ENCODE data around the gene CLEC10A. TPM values are rescaled to one million over a fixed set of nuclear protein-coding genes. Genes with fewer than 3 reads are reported as not detected.
A peak's percentile ranks its signal among the peaks of the same experiment; 100 is the strongest.

Gene CLEC10A
- total and polyA plus RNA-seq, 2 experiments from 2014 or later = not detected

DNA sequence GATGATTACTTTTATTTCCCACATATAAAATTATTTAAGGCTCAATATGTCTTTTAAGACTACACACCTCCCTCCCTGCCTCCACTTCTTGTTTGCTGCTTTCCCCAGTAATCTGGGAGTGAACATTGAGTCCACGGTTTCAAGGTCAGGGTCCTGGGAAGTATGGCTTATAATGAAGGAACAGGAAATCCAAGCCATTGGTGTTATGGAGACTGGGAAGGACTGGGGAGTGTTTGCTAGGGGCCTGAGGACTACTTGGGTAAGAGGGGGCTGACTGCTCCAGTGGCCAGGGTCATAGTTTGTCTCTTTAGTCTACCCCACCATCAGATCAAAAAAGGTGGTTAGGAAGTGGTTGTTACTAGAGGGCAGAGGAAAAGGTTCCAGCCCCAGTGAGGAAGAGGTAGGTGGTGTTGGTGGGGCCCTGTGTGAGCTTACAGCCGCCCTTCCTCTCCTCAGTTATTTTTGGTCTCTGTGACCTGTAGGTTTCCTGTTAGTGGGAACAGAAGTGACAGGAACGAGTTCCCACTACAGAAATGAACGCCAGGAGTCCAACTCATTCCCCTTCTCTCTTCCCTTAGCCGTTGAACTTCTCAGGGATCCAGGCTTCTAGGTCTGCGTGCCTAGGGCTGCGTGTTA is 45.0 kb downstream of the CLEC10A start:
- peak overlapping the region; percentile 99 for H3K4me2 ChIP-seq
- Mint-ChIP-seq H3K4me3 (peak overlapping the region; percentile 92), H3K9me3 (0 out of 3 replicates have a peak, but pooled peaks cover 3% of the 10 kb centered on the region), H3K36me3 (ENCODE audit: low read depth) (peaks cover 6% of the 10 kb centered on the region), H3K27me3 (ENCODE audit: insufficient read depth, low read depth, poor library complexity) (peaks cover 10% of the 10 kb centered on the region), H3K27ac (peak overlapping the region; percentile 71), H3K4me1 (peaks cover 17% of the 10 kb centered on the region)
- TF ChIP-seq, protein P1, sequence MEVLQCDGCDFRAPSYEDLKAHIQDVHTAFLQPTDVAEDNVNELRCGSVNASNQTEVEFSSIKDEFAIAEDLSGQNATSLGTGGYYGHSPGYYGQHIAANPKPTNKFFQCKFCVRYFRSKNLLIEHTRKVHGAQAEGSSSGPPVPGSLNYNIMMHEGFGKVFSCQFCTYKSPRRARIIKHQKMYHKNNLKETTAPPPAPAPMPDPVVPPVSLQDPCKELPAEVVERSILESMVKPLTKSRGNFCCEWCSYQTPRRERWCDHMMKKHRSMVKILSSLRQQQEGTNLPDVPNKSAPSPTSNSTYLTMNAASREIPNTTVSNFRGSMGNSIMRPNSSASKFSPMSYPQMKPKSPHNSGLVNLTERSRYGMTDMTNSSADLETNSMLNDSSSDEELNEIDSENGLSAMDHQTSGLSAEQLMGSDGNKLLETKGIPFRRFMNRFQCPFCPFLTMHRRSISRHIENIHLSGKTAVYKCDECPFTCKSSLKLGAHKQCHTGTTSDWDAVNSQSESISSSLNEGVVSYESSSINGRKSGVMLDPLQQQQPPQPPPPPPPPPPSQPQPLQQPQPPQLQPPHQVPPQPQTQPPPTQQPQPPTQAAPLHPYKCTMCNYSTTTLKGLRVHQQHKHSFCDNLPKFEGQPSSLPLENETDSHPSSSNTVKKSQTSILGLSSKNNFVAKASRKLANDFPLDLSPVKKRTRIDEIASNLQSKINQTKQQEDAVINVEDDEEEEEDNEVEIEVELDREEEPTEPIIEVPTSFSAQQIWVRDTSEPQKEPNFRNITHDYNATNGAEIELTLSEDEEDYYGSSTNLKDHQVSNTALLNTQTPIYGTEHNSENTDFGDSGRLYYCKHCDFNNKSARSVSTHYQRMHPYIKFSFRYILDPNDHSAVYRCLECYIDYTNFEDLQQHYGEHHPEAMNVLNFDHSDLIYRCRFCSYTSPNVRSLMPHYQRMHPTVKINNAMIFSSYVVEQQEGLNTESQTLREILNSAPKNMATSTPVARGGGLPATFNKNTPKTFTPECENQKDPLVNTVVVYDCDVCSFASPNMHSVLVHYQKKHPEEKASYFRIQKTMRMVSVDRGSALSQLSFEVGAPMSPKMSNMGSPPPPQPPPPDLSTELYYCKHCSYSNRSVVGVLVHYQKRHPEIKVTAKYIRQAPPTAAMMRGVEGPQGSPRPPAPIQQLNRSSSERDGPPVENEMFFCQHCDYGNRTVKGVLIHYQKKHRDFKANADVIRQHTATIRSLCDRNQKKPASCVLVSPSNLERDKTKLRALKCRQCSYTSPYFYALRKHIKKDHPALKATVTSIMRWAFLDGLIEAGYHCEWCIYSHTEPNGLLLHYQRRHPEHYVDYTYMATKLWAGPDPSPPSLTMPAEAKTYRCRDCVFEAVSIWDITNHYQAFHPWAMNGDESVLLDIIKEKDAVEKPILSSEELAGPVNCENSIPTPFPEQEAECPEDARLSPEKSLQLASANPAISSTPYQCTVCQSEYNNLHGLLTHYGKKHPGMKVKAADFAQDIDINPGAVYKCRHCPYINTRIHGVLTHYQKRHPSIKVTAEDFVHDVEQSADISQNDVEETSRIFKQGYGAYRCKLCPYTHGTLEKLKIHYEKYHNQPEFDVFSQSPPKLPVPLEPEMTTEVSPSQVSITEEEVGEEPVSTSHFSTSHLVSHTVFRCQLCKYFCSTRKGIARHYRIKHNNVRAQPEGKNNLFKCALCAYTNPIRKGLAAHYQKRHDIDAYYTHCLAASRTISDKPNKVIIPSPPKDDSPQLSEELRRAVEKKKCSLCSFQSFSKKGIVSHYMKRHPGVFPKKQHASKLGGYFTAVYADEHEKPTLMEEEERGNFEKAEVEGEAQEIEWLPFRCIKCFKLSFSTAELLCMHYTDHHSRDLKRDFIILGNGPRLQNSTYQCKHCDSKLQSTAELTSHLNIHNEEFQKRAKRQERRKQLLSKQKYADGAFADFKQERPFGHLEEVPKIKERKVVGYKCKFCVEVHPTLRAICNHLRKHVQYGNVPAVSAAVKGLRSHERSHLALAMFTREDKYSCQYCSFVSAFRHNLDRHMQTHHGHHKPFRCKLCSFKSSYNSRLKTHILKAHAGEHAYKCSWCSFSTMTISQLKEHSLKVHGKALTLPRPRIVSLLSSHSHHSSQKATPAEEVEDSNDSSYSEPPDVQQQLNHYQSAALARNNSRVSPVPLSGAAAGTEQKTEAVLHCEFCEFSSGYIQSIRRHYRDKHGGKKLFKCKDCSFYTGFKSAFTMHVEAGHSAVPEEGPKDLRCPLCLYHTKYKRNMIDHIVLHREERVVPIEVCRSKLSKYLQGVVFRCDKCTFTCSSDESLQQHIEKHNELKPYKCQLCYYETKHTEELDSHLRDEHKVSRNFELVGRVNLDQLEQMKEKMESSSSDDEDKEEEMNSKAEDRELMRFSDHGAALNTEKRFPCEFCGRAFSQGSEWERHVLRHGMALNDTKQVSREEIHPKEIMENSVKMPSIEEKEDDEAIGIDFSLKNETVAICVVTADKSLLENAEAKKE (CRISPR knock-in tag; IDR thresholded peaks at IDR 0.05) = no peak
- peak overlapping the region; percentile 97 for H3K4me3 ChIP-seq
- peak overlapping the region; percentile 66; the same call in 1 of the 2 replicates for H3K27ac ChIP-seq (ENCODE audit: low read depth)
- H3K36me3 ChIP-seq (ENCODE audit: insufficient read depth) = no peaks in the 10 kb centered on the region
- peak overlapping the region; percentile 94 for H2AFZ ChIP-seq
- DNase-seq (ENCODE audit: low spot score) (no peak), ATAC-seq (no peak)
- no peaks in the 10 kb centered on the region; the same call in 1 of the 2 replicates for H4K20me1 ChIP-seq (replicated peaks; ENCODE audit: insufficient read depth)
- H3F3A ChIP-seq (replicated peaks; ENCODE audit: low read depth) = peaks cover 8% of the 10 kb centered on the region; the same call in 1 of the 2 replicates
- no peaks in the 10 kb centered on the region for H3K9me2 ChIP-seq (ENCODE audit: insufficient read depth)
- peaks cover 10% of the 10 kb centered on the region for H3K4me1 ChIP-seq (ENCODE audit: insufficient read depth)
- no peaks in the 10 kb centered on the region for H3K79me2 ChIP-seq (replicated peaks; ENCODE audit: insufficient read depth)
- H3K27me3 ChIP-seq (ENCODE audit: insufficient read depth) = no peaks in the 10 kb centered on the region; the same call in 1 of the 2 replicates

DNA sequence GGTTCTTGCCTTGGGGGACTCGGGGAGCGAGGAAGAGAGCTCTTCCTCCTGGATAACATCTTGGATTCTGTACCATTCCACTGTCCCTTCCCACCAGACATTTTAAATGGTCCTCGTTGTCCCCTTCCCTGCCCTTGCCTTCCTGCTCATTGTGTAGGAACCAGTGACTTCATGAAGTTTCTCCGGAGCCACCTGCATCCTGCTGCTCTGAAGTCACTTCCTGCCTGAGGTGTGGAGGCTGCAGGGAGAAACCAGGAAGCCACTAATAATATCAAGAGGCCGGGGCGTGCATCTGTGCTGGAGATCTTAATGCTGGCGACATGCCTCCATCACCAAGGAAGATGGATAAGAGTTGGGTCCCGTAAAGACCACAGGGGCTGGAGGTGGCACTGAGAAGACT is 50.4 kb downstream of the CLEC10A start:
- Histone ChIP-seq H3K9me2 (ENCODE audit: insufficient read depth) (no peaks in the 10 kb centered on the region), H2AFZ (no peak overlapping the region), H3K27ac (ENCODE audit: low read depth) (no peak overlapping the region), H3K79me2 (replicated peaks; ENCODE audit: insufficient read depth) (no peaks in the 10 kb centered on the region), H3F3A (replicated peaks; ENCODE audit: low read depth) (no peaks in the 10 kb centered on the region), H4K20me1 (replicated peaks; ENCODE audit: insufficient read depth) (no peaks in the 10 kb centered on the region; the same call in 1 of the 2 replicates), H3K4me1 (ENCODE audit: insufficient read depth) (peaks cover 3% of the 10 kb centered on the region; the same call in 1 of the 2 replicates), H3K4me2 (no peak overlapping the region), H3K36me3 (ENCODE audit: insufficient read depth) (no peaks in the 10 kb centered on the region), H3K27me3 (ENCODE audit: insufficient read depth) (no peaks in the 10 kb centered on the region), H3K4me3 (no peak overlapping the region)
- no peak for ATAC-seq
- H3K4me1 Mint-ChIP-seq = peaks cover 7% of the 10 kb centered on the region; the same call in 2 of the 3 replicates
- no peak overlapping the region for H3K27ac Mint-ChIP-seq
- 0 out of 3 replicates have a peak, but pooled peaks cover 3% of the 10 kb centered on the region for H3K9me3 Mint-ChIP-seq
- peaks cover 8% of the 10 kb centered on the region for H3K27me3 Mint-ChIP-seq (ENCODE audit: insufficient read depth, low read depth, poor library complexity)
- H3K4me3 Mint-ChIP-seq = no peak overlapping the region
- no peak for DNase-seq (ENCODE audit: low spot score)
- peaks cover 21% of the 10 kb centered on the region for H3K36me3 Mint-ChIP-seq (ENCODE audit: low read depth)
- TF ChIP-seq STAT1 (IDR thresholded peaks at IDR 0.05; ENCODE audit: unreplicated experiment) = no peak
- TF ChIP-seq, protein P1 (CRISPR knock-in tag; IDR thresholded peaks at IDR 0.05) = no peak
- no peak for TF ChIP-seq ZNF114 (CRISPR knock-in tag; IDR thresholded peaks at IDR 0.05)
- TF ChIP-seq POLR2AphosphoS5 (IDR thresholded peaks at IDR 0.05; ENCODE audit: low read depth) = no peak
- no peak for TF ChIP-seq CREB1 (CRISPR knock-in tag; IDR thresholded peaks at IDR 0.05; ENCODE audit: low read depth)

Measured in GM23338 (cell line).